Endodermal cell (in vitro differentiated cells): ENCODE results near the gene RERE. TPM values are rescaled to one million over a fixed set of nuclear protein-coding genes. Genes with fewer than 3 reads are reported as not detected.

ENCODE experiments used
- DNase-seq: peaks from one replicate; pipeline ENCODE4 v3.0.0-alpha.2; 2017
- H3K27ac ChIP-seq: 2 replicates; pipeline ENCODE4 v1.5.1; 2013; ENCODE audit warnings: mild to moderate bottlenecking, low read depth, low read length, moderate library complexity
- H3K27me3 ChIP-seq: 2 replicates; pipeline ENCODE4 v1.6.1; 2013; ENCODE audit warnings: mild to moderate bottlenecking, low read length, moderate library complexity; ENCODE audit not compliant: insufficient read depth, control insufficient read depth, poor library complexity, severe bottlenecking
- H3K36me3 ChIP-seq: 2 replicates; pipeline ENCODE4 v1.7.0; 2013; ENCODE audit warnings: mild to moderate bottlenecking, low read length, moderate library complexity; ENCODE audit not compliant: control insufficient read depth, insufficient read depth
- H3K4me1 ChIP-seq: one replicate; pipeline ENCODE4 v1.7.0; 2013; ENCODE audit warnings: low read length; ENCODE audit not compliant: control insufficient read depth, insufficient read depth
- H3K4me3 ChIP-seq: 2 replicates; pipeline ENCODE4 v1.5.1; 2013; ENCODE audit warnings: mild to moderate bottlenecking, low read length, moderate library complexity
- H3K9ac ChIP-seq: 2 replicates; pipeline ENCODE4 v1.6.1; 2013; ENCODE audit warnings: mild to moderate bottlenecking, low read length, moderate library complexity; ENCODE audit not compliant: poor library complexity, severe bottlenecking; ENCODE audit errors: extremely low read depth
- H3K9me3 ChIP-seq: 2 replicates; pipeline ENCODE4 v1.6.1; 2013; ENCODE audit warnings: mild to moderate bottlenecking, low read length, moderate library complexity; ENCODE audit not compliant: control insufficient read depth
- H3K27ac Mint-ChIP-seq: 2 replicates; pipeline ENCODE4 v1.8.0; 2020; ENCODE audit warnings: mixed read lengths
- H3K27me3 Mint-ChIP-seq: 2 replicates; pipeline ENCODE4 v1.8.0; 2021; ENCODE audit warnings: mild to moderate bottlenecking, mixed read lengths; ENCODE audit not compliant: insufficient read depth
- H3K36me3 Mint-ChIP-seq: 2 replicates; pipeline ENCODE4 v1.8.0; 2020; ENCODE audit warnings: low read depth, mixed read lengths
- H3K4me1 Mint-ChIP-seq: 2 replicates; pipeline ENCODE4 v1.8.0; 2020; ENCODE audit warnings: mixed read lengths
- H3K4me3 Mint-ChIP-seq: 2 replicates; pipeline ENCODE4 v1.8.0; 2020; ENCODE audit warnings: mild to moderate bottlenecking, moderate library complexity, mixed read lengths
- H3K9me3 Mint-ChIP-seq: 2 replicates; pipeline ENCODE4 v1.8.0; 2020; ENCODE audit warnings: mild to moderate bottlenecking, mixed read lengths
- CTCF ChIP-seq: fragments of 200-600 bp; sonication (generic); conservative IDR thresholded peaks from 2 replicates; pipeline ENCODE4 v1.5.0; 2021; ENCODE audit warnings: antibody characterized with exemption, mild to moderate bottlenecking
- WGBS, 2 experiments: methylation state at CpG; one replicate each; pipeline versions ENCODE4 v1.1.5 to v1.1.7; 2013; ENCODE audit warnings: missing lambda C conversion rate in 2 of 2, mixed read lengths in 1 of 2; ENCODE audit not compliant: insufficient coverage in 1 of 2, insufficient read length in 1 of 2; 5-methylcytosine and 5-hydroxymethylcytosine counted together
- total RNA-seq, 2 donors: library from RNA; stranded (reverse); fragmentation: NEBNext Ultra II Directional in 1 of 2; extraction: Animal tissue kit (Norgen Biotek cat#: 25700) in 1 of 2; gene quantifications; 2 replicates in 1 of 2; 3 replicates in 1 of 2; pipeline ENCODE4 v1.2.1, GENCODE V29; 2021

Gene RERE
- total RNA-seq, 2 donors from 2014 or later = 159 to 179 TPM

GRCh38 chr1:8461351-8462110, 355.9 kb downstream of the RERE start:
- no peak overlapping the region for H3K27ac Mint-ChIP-seq
- peaks cover 80% of the 10 kb centered on the region for H3K4me1 Mint-ChIP-seq
- peaks cover 5% of the 10 kb centered on the region for H3K36me3 Mint-ChIP-seq
- no peak for TF ChIP-seq CTCF
- no peaks in the 10 kb centered on the region for H3K27me3 Mint-ChIP-seq
- no peak overlapping the region for H3K9ac ChIP-seq
- no peak overlapping the region for H3K4me3 ChIP-seq
- H3K27me3 ChIP-seq = no peaks in the 10 kb centered on the region
- no peaks in the 10 kb centered on the region for H3K9me3 ChIP-seq
- H3K4me3 Mint-ChIP-seq = no peak overlapping the region
- DNase-seq = no peak
- H3K4me1 ChIP-seq = peaks cover 18% of the 10 kb centered on the region
- WGBS, 2 experiments = 94 to 97% methylated on average over 3 to 5 of the region's 5 CpGs
- H3K27ac ChIP-seq = no peak overlapping the region
- H3K36me3 ChIP-seq = peaks cover 37% of the 10 kb centered on the region
- H3K9me3 Mint-ChIP-seq = no peaks in the 10 kb centered on the region

GRCh38 chr1:8460784-8461183, 356.7 kb downstream of the RERE start:
- Mint-ChIP-seq H3K4me1 (peaks cover 75% of the 10 kb centered on the region), H3K9me3 (no peaks in the 10 kb centered on the region), H3K27me3 (no peaks in the 10 kb centered on the region), H3K36me3 (peaks cover 6% of the 10 kb centered on the region), H3K27ac (no peak overlapping the region), H3K4me3 (no peak overlapping the region)
- Histone ChIP-seq H3K4me3 (no peak overlapping the region), H3K27ac (peak overlapping the region; percentile 67), H3K36me3 (peaks cover 37% of the 10 kb centered on the region), H3K4me1 (peaks cover 18% of the 10 kb centered on the region), H3K27me3 (no peaks in the 10 kb centered on the region), H3K9me3 (no peaks in the 10 kb centered on the region), H3K9ac (no peak overlapping the region)
- TF ChIP-seq CTCF = no peak
- DNase-seq = no peak
- 36 to 43% methylated on average over 3 to 4 of the region's 5 CpGs for WGBS, 2 experiments

- Histone ChIP-seq H3K27me3 (no peaks in the 10 kb centered on the region), H3K9ac (peak overlapping the region; percentile 27), H3K36me3 (peaks cover 35% of the 10 kb centered on the region), H3K4me1 (peaks cover 18% of the 10 kb centered on the region), H3K27ac (peak overlapping the region; percentile 78), H3K4me3 (no peak overlapping the region), H3K9me3 (no peaks in the 10 kb centered on the region)
- Mint-ChIP-seq H3K27ac (peak overlapping the region; percentile 82), H3K4me1 (peaks cover 70% of the 10 kb centered on the region), H3K4me3 (no peak overlapping the region), H3K27me3 (no peaks in the 10 kb centered on the region), H3K36me3 (peaks cover 11% of the 10 kb centered on the region), H3K9me3 (no peaks in the 10 kb centered on the region)
- TF ChIP-seq CTCF = peak; percentile 70
- DNase-seq = peak; percentile 65
- 0 to 14% methylated on average over 1 to 4 of the region's 4 CpGs for WGBS, 2 experiments
Observed at GRCh38 chr1:8460132-8460544, 357.3 kb downstream of the RERE start.
